GF-D8 (cell line): ENCODE data around the gene GAS5.
"Not testable (repeated sequence)": the region's sequence is repeated elsewhere in the genome, so short reads cannot be mapped to it uniquely, and the experiment has no call there.

Source experiments
- DNase-seq: peaks from one replicate; lab custom pipeline; 2025; lab: John Stamatoyannopoulos, UW

The GAS5 gene

DNA sequence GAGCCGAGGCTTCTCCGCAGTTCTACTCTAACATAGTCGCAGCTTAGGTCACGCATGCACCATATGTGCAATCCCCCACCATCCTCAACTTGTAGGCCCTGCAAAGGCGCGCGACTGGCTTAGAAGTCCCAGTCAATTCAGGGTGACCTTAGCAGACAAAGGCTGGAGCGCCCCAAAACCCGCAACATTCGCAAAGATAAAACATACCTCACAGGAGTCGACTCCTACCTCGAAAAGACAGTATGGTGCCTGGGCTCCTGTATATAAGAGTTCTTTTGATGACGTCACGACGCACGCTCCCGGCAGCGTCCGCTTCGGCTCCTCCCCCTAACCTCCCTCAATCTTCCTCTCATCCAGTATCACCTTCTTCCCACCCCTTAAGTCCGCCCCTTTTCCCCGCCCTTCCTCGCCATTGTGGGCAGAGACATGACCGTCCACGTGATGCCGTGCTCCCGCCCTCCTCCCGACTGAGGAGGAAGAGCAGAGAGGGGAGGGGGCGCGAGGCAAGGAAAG, at the start of gene GAS5:
Gene GAS5, minus strand, starts transcription at position 237 of the 513 bp plus-strand sequence.
- peak; percentile 98 for DNase-seq

GRCh38 chr1:173917149-173917548, 49.4 kb upstream of the GAS5 start, which contains the start of gene SERPINC1:
Gene SERPINC1, minus strand, starts transcription at chr1:173917327. Its CDS starts 68 bp downstream, at chr1:173917259.
- DNase-seq, result no peak

- no peak for DNase-seq
These were observed 48.9 kb upstream of the GAS5 start for GRCh38 chr1:173916667-173917066.

GRCh38 chr1:173915596-173915995, 47.8 kb upstream of the GAS5 start:
- no peak for DNase-seq

- DNase-seq, result no peak
These were observed 46.6 kb upstream of the GAS5 start for GRCh38 chr1:173914366-173914871.

GRCh38 chr1:173913111-173913510, 45.3 kb upstream of the GAS5 start:
- DNase-seq, result no peak

DNA sequence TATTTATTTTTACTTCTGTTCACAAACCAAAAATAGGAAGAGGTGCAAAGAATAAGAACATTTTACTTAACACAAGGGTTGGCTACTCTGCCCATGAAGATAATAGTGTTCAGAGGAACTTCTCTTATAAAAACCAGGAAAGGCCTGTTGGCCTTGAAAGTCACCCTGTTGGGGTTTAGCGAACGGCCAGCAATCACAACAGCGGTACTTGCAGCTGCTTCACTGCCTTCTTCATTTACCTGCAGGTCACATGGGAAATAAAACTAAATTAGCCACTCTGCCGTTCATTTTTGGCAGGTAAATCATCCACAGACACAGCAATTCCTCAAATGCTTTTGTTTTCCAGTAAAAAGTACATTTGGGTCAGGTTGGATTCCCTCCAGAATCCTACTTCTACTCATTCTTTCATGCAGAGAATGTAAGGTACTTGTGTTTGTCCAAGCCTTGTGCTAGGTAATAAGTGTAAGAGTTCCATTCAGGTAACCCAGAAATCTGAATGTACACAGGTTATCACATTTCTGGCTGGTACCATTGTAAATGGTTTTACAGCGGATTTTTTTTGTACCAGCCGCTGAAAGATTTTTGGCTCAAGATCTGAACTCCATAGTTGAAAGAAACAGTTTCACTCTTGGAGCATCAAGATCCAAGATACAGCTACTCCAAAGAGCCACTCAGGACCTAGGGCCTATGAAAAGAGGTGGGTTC, 36.2 kb upstream of the GAS5 start:
- DNase-seq, result no peak

- no peak for DNase-seq
These were observed 33.2 kb upstream of the GAS5 start for GRCh38 chr1:173900992-173901391.

DNA sequence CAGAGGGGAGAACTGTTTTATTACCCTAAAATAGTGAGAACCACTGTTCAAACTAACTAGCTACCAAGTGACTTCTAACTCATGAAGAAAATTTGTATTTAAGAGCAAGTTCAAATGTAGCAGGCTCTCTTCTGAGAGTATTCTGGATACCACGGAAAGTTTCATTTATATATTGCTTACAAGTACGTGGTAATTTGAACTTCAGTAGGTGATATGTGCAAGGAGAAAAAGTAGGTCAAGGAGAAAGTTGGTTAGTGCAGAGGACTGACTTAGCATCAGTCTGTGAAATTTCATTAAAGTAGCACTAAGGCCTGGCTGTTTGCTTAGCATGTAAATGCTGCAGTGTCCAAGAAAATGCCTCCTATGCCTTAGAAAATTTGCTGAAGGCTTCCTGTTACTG, 32.6 kb upstream of the GAS5 start:
- no peak for DNase-seq

GRCh38 chr1:173894189-173894588, 26.4 kb upstream of the GAS5 start:
- no peak for DNase-seq

DNA sequence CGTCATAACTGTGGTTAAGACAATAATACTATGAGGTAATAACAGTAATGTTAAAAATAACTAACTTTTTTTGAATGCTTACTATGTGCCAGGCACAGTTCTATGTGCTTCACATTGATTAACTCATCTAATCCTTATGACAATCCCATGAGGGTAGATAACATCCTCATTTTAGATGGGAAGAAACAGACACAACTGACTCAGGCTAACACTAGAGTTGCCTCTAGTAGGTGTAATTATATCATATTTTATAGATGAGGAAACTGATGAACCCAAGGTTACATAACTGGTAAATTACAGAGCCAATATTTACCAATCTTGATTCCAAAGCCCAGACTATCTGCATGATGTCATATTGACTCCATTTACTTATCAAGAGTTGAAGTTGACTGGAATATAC, 25.8 kb upstream of the GAS5 start:
- DNase-seq, result no peak

DNA sequence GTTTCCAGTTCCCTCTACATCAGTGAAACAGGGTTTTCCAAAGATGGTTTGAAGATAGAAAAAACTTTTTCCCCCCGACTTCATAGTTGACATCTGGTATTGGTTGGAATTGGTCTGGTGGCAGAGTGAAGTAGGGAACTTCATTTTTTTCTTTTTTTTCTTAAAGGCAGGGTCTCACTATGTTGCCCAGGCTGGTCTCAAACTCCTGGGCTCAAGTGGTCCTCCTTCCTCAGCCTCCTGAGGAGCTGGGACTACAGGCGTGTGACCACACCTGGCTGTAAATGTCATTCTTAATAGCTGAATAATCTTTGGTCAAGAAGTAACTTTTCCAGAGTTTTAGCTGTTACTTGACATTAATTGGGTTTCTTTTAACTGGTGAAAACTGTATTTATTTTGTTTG, 22.1 kb upstream of the GAS5 start:
- DNase-seq, result no peak

- DNase-seq, result no peak
These were observed 21.0 kb upstream of the GAS5 start for GRCh38 chr1:173888749-173889148.

DNA sequence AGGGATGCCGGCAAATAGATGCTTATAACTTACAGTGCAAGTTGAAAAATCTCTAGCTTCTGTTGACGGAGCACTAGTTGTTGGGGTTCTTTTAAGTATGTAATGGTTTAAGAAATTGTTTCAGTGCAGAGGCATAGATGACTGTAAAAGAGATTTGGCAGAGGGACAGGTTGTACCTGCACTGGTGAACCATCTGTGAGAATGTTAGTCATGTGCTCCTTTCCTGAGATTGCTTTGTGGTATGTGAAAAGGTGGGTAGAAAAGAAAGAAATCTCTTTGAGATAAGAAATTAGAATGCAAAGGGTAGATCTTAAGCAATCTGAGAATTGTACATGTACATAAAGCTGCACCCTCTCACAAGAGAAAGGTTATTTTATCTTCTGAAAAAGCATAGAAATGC, 19.8 kb upstream of the GAS5 start:
- no peak for DNase-seq

DNA sequence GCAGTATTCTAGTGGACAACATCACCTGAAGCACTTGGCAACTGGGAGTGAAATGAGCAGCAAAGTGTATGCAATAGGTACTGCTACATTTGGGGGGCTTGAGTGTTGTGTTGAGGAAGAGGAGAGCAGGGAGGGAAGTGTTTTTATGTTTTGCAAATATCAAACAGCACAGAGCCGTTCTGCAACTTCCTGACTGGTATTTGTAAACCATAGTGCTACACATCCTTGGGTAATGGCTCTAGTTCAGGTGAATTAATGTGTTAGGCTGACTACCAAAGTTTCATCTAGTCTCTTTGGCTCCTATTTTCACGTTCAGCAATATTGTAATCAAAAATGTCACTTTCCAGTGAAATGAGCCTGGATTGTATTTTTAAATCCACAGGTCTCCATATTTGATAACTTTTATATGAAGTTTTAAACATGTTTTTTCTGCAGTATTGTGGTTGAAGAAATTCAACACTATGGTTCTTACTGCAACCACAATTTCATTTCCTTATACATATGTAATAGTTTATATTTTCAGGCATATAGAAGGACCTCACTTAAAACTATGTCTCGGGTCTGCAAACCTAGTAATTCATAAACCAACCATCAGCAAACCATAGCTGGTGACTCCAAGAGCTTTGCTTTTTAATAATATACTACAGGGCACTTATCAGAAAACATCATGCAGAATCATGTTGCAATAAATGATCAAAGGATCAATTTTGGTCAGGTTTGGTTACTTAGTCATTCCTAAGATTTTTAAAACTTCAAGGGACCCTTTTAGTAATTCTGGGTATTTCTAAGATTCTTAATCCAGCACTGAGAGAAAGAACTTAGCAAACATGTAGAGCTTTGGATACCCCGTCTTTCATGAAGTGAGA, 19.2 kb upstream of the GAS5 start:
- DNase-seq, result no peak

GRCh38 chr1:173884701-173885100, 16.9 kb upstream of the GAS5 start:
- no peak for DNase-seq

- DNase-seq, result not testable (repeated sequence)
These were observed 13.3 kb upstream of the GAS5 start for GRCh38 chr1:173881117-173881516.

GRCh38 chr1:173878251-173878650, 10.5 kb upstream of the GAS5 start:
- DNase-seq, result no peak

DNA sequence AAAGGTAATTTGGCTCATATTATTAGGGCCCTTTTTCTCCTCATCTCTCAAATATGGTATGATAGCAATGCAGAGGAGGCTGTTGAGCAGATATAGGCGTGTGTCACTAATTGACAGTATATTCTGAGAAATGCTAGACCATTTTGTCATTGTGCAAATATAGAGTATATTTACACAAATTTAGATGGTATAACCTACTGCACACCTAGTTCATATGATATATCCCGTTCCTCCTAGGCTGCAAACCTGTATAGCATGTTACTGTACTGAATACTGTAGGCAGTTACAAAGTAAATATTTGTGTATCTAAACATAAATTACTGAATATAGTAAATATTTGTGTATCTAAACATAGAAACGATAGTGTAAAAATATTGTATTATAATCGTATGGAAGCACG, 8.9 kb upstream of the GAS5 start:
- no peak for DNase-seq

GRCh38 chr1:173871500-173871899, 3.7 kb upstream of the GAS5 start:
- DNase-seq, result no peak

DNA sequence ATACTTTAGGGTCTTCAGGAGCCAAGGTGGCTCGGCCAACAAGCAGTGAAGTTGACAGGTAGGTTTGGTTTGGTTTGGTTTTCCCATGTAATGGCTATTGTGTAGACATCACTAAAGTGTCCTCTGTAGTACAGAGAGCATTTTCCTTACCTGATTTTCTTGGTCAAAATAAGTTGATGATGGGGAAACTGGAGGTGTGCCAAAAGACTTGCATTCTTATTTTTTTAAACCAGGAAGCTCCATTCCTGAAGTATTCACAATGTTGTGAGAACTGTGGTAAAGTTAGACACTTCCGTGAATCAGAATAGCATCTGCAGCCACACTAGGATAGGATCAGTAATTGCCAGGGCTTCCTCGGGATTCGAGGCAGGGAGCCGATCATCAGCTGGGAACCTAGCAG, 3.3 kb upstream of the GAS5 start:
- no peak for DNase-seq

GRCh38 chr1:173870252-173871075, 2.7 kb upstream of the GAS5 start:
- DNase-seq, result peak; percentile 68
